GM23338 (cell line): ENCODE results near the gene GLTP. TPM values are rescaled to one million over a fixed set of nuclear protein-coding genes. Genes with fewer than 3 reads are reported as not detected.
A peak's percentile ranks its signal among the peaks of the same experiment; 100 is the strongest.

Experiments
- ATAC-seq: fragments of 200-7000 bp; cut with Tn5 transposase; 3 replicates; pipeline ENCODE4 v1.9.1; 2020
- DNase-seq: peaks from one replicate; pipeline ENCODE4 v3.0.0-alpha.2; 2015; ENCODE audit warnings: low spot score
- H2AFZ ChIP-seq: fragments of 200-600 bp; sonication (generic); 2 replicates; pipeline ENCODE4 v1.8.0; 2016; ENCODE audit warnings: antibody characterized with exemption, mild to moderate bottlenecking, moderate library complexity
- H3F3A ChIP-seq: fragments of 200-600 bp; sonication (generic); replicated peaks from 2 replicates; pipeline ENCODE4 v1.8.0; 2017; ENCODE audit warnings: antibody characterized with exemption, mixed run types, low read depth
- H3K27ac ChIP-seq: fragments of 200-600 bp; sonication (generic); 2 replicates; pipeline ENCODE4 v1.6.1; 2016; ENCODE audit warnings: low read depth
- H3K27me3 ChIP-seq: fragments of 200-600 bp; sonication (generic); 2 replicates; pipeline ENCODE4 v1.8.0; 2016; ENCODE audit warnings: mild to moderate bottlenecking, mixed run types, moderate library complexity; ENCODE audit not compliant: insufficient read depth
- H3K36me3 ChIP-seq: fragments of 200-600 bp; sonication (generic); 2 replicates; pipeline ENCODE4 v1.8.0; 2016; ENCODE audit warnings: mild to moderate bottlenecking; ENCODE audit not compliant: insufficient read depth
- H3K4me1 ChIP-seq: fragments of 200-600 bp; sonication (generic); 2 replicates; pipeline ENCODE4 v1.8.0; 2016; ENCODE audit warnings: mild to moderate bottlenecking, moderate library complexity; ENCODE audit not compliant: insufficient read depth
- H3K4me2 ChIP-seq: fragments of 200-600 bp; sonication (generic); 2 replicates; pipeline ENCODE4 v1.7.1; 2017; ENCODE audit warnings: mixed run types
- H3K4me3 ChIP-seq: fragments of 200-600 bp; sonication (generic); 2 replicates; pipeline ENCODE4 v1.6.1; 2016; ENCODE audit warnings: mixed run types
- H3K79me2 ChIP-seq: fragments of 200-600 bp; sonication (generic); replicated peaks from 2 replicates; pipeline ENCODE4 v1.8.0; 2017; ENCODE audit warnings: mild to moderate bottlenecking; ENCODE audit not compliant: insufficient read depth
- H3K9me2 ChIP-seq: fragments of 200-600 bp; sonication (generic); 2 replicates; pipeline ENCODE4 v1.8.0; 2017; ENCODE audit not compliant: insufficient read depth
- H4K20me1 ChIP-seq: fragments of 200-600 bp; sonication (generic); replicated peaks from 2 replicates; pipeline ENCODE4 v1.8.0; 2017; ENCODE audit warnings: mild to moderate bottlenecking; ENCODE audit not compliant: insufficient read depth
- H3K27ac Mint-ChIP-seq: 2 replicates; pipeline ENCODE4 v1.8.0; 2020; ENCODE audit warnings: inconsistent platforms, mild to moderate bottlenecking, moderate library complexity, mixed read lengths
- H3K27me3 Mint-ChIP-seq: 3 replicates; pipeline ENCODE4 v1.8.0; 2022; ENCODE audit warnings: low read depth, mild to moderate bottlenecking, moderate library complexity, mixed read lengths, inconsistent platforms; ENCODE audit not compliant: insufficient read depth, poor library complexity
- H3K36me3 Mint-ChIP-seq: 3 replicates; pipeline ENCODE4 v1.8.0; 2021; ENCODE audit warnings: low read depth, mild to moderate bottlenecking, inconsistent platforms, moderate library complexity, mixed read lengths
- H3K4me1 Mint-ChIP-seq: 3 replicates; pipeline ENCODE4 v1.8.0; 2020; ENCODE audit warnings: mild to moderate bottlenecking, inconsistent platforms, mixed read lengths
- H3K4me3 Mint-ChIP-seq: 3 replicates; pipeline ENCODE4 v1.8.0; 2021; ENCODE audit warnings: moderate library complexity, mild to moderate bottlenecking, inconsistent platforms, mixed read lengths
- H3K9me3 Mint-ChIP-seq: 3 replicates; pipeline ENCODE4 v1.8.0; 2020; ENCODE audit warnings: moderate library complexity, mild to moderate bottlenecking, inconsistent platforms, mixed read lengths
- CREB1 ChIP-seq: fragments of 250-450 bp; sonication (Bioruptor Pico); IDR thresholded peaks from 2 replicates; pipeline ENCODE4 v1.5.0; 2020; ENCODE audit warnings: low read depth, mild to moderate bottlenecking, moderate library complexity
- EZH2phosphoT487 ChIP-seq: fragments of 200-600 bp; sonication (generic); IDR thresholded peaks from one replicate; pipeline ENCODE4 v1.8.1; 2018; ENCODE audit warnings: antibody characterized with exemption; ENCODE audit not compliant: unreplicated experiment
- JUNB ChIP-seq: IDR thresholded peaks from one replicate; pipeline ENCODE4 v1.6.1; 2016; ENCODE audit warnings: antibody characterized with exemption; ENCODE audit not compliant: unreplicated experiment
- NANOG ChIP-seq: IDR thresholded peaks from 2 replicates; pipeline ENCODE4 v1.6.1; 2016; ENCODE audit warnings: antibody characterized with exemption, borderline replicate concordance
- STAT1 ChIP-seq: IDR thresholded peaks from one replicate; pipeline ENCODE4 v1.6.1; 2016; ENCODE audit warnings: antibody characterized with exemption; ENCODE audit not compliant: unreplicated experiment
- ZNF114 ChIP-seq: fragments of 250-450 bp; sonication (Bioruptor Pico); IDR thresholded peaks from 2 replicates; pipeline ENCODE4 v1.5.0; 2020; ENCODE audit warnings: mild to moderate bottlenecking, moderate library complexity
- ZNF331 ChIP-seq: fragments of 250-450 bp; sonication (Bioruptor Pico); IDR thresholded peaks from 2 replicates; pipeline ENCODE4 v1.5.0; 2020; ENCODE audit warnings: low read depth, mild to moderate bottlenecking, moderate library complexity
- ZNF462 ChIP-seq: fragments of 250-450 bp; sonication (Bioruptor Pico); IDR thresholded peaks from 2 replicates; pipeline ENCODE4 v1.5.0; 2020; ENCODE audit warnings: mild to moderate bottlenecking, moderate library complexity
- polyA plus RNA-seq: library from polyadenylated mRNA; unstranded; fragments of >200 nt; fragmentation: Nextera tagmentation; extraction: Ambion mirVana; gene quantifications from 2 replicates; pipeline ENCODE4 v1.2.1, GENCODE V29; 2016
- total RNA-seq: library from RNA; depleted of rRNA; stranded (reverse); fragments of >200 nt; shearing (Covaris generic); gene quantifications from 2 replicates; pipeline ENCODE4 v1.2.3, GENCODE V29; 2014

The GLTP gene
- total and polyA plus RNA-seq, 2 experiments from 2014 or later = 26.5 to 30.2 TPM

GRCh38 chr12:109873653-109874052, 6.7 kb downstream of the GLTP start (continued):
- no peak for TF ChIP-seq ZNF462

- H3K27me3 ChIP-seq = no peaks in the 10 kb centered on the region
- H3K27ac ChIP-seq = no peak overlapping the region
- H3K4me1 ChIP-seq = peaks cover 13% of the 10 kb centered on the region
- Mint-ChIP-seq H3K27me3 (peaks cover 1% of the 10 kb centered on the region), H3K4me1 (peaks cover 26% of the 10 kb centered on the region), H3K4me3 (no peak overlapping the region), H3K27ac (no peak overlapping the region; the same call in 1 of the 2 replicates), H3K9me3 (no peaks in the 10 kb centered on the region), H3K36me3 (peaks cover 5% of the 10 kb centered on the region; the same call in 2 of the 3 replicates)
- DNase-seq (no peak), ATAC-seq (peak; percentile 57)
- no peak overlapping the region for H3K4me3 ChIP-seq
- H3K79me2 ChIP-seq = peaks cover 63% of the 10 kb centered on the region
- H3K36me3 ChIP-seq = no peaks in the 10 kb centered on the region
- H3K9me2 ChIP-seq = no peaks in the 10 kb centered on the region
- H3F3A ChIP-seq = 0 out of 2 replicates have a peak, but pooled peaks cover 3% of the 10 kb centered on the region
- no peak overlapping the region for H2AFZ ChIP-seq
- peaks cover 22% of the 10 kb centered on the region for H4K20me1 ChIP-seq
- H3K4me2 ChIP-seq = no peak overlapping the region
- TF ChIP-seq ZNF114 (CRISPR knock-in tag) (no peak), NANOG (no peak), ZNF462 (no peak), ZNF331 (CRISPR knock-in tag) (no peak), EZH2phosphoT487 (no peak), CREB1 (CRISPR knock-in tag) (no peak), STAT1 (no peak), JUNB (no peak)
Measured at GRCh38 chr12:109871668-109872314, 8.6 kb downstream of the GLTP start.
